ENCODE measurements around the gene VASH1. TPM values are rescaled to one million over a fixed set of nuclear protein-coding genes. Genes with fewer than 3 reads are reported as not detected.

The VASH1 gene
- total and polyA plus RNA-seq, 2 of the 13 experiments (the other 11 are each of a cell fraction or from before 2014, with no cell fraction given) = 0.11 to 0.24 TPM

GRCh38 chr14:76792422-76792821, 31.2 kb downstream of the VASH1 start:
- Histone ChIP-seq H4K20me1 (ENCODE audit: insufficient read depth, low read length) (no peaks in the 10 kb centered on the region), H3K4me1 (ENCODE audit: insufficient read depth, low read length) (no peaks in the 10 kb centered on the region), H3K9ac (ENCODE audit: insufficient read depth, low read depth, low read length) (no peak overlapping the region), H3K27ac (ENCODE audit: extremely low read length, insufficient read depth, low read length) (no peak overlapping the region), H3K79me2 (ENCODE audit: insufficient read depth, low read length) (no peaks in the 10 kb centered on the region), H2AFZ (ENCODE audit: low read length) (no peak overlapping the region), H3K4me2 (ENCODE audit: low read depth, low read length) (no peak overlapping the region), H3K27me3 (ENCODE audit: control insufficient read depth in 1 of 2, insufficient read depth in 2 of 2, low read length in 2 of 2) (no peaks in the 10 kb centered on the region), H3K4me3 (replicated peaks in 1 of 3; ENCODE audit: insufficient read depth in 1 of 3, low read depth in 2 of 3, low read length in 3 of 3) (no peak overlapping the region), H3K36me3 (replicated peaks in 1 of 2; ENCODE audit: control insufficient read depth in 1 of 2, insufficient read depth in 2 of 2, low read length in 2 of 2) (peaks cover 12 to 40% of the 10 kb centered on the region in 2 experiments; a peak in 4 of 5 replicates), H3K9me3 (ENCODE audit: low read length) (no peaks in the 10 kb centered on the region)
- no peak for ATAC-seq
- FAIRE-seq = no peak
- TF ChIP-seq GLI4 (CRISPR knock-in tag; IDR thresholded peaks at IDR 0.05; ENCODE audit: borderline replicate concordance) (no peak), U2AF1 (optimal IDR thresholded peaks at IDR 0.05; ENCODE audit: low read depth, low read length) (no peak), ZNF282 (IDR thresholded peaks at IDR 0.05; ENCODE audit: partially characterized antibody) (no peak), CEBPB (IDR thresholded peaks at IDR 0.05; ENCODE audit: borderline replicate concordance, low read depth, low read length) (peak; percentile 70)
- ChIA-PET POLR2A (no interaction called here), CTCF (ENCODE audit: low intra/inter-chr PET ratio, low total read pairs) (no interaction called here)
- BruUV-seq (replicated peaks) = no TSS peak
- in situ Hi-C loops (cut with HindIII; ENCODE audit: extremely low pct_ligation_motif_present, low pct_unique_long_range_greater_than_20kb) = no loop called here
- WGBS (ENCODE audit: low lambda C conversion rate) = 97% methylated on average over 2 of the region's 2 CpGs
- no peak for DNase-seq (ENCODE audit: low spot score)
- intact Hi-C loops (cut with micrococcal nuclease; ENCODE audit: unreplicated experiment) = no loop called here

DNA sequence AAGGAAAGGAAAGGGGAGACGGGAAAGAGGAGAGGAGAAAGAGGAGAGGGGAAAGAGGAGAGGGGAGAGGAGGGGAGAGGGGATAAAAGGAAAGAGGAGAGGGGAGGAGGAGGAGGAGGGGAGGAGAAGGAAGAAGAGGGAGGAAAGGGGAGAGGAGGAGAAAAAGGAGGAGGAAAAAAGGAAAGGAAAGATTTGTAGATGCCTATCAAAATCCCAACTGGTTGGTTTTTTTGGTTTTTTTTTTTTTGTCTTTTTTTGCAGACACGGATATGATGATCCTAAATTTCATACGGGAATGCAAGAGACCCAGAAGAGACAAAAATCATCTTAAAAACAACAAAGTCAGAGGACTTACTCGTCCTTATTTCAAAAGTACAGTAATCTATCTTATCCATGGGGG, 32.1 kb downstream of the VASH1 start:
- in situ Hi-C loops (cut with HindIII; ENCODE audit: extremely low pct_ligation_motif_present, low pct_unique_long_range_greater_than_20kb) = no loop called here
- Histone ChIP-seq H3K36me3 (replicated peaks in 1 of 2; ENCODE audit: control insufficient read depth in 1 of 2, insufficient read depth in 2 of 2, low read length in 2 of 2) (peaks cover 6 to 31% of the 10 kb centered on the region in 2 experiments; a peak in 4 of 5 replicates), H3K27me3 (ENCODE audit: control insufficient read depth in 1 of 2, insufficient read depth in 2 of 2, low read length in 2 of 2) (no peaks in the 10 kb centered on the region), H2AFZ (ENCODE audit: low read length) (no peak overlapping the region), H4K20me1 (ENCODE audit: insufficient read depth, low read length) (no peaks in the 10 kb centered on the region), H3K9ac (ENCODE audit: insufficient read depth, low read depth, low read length) (no peak overlapping the region), H3K27ac (ENCODE audit: extremely low read length, insufficient read depth, low read length) (no peak overlapping the region), H3K9me3 (ENCODE audit: low read length) (no peaks in the 10 kb centered on the region), H3K4me1 (ENCODE audit: insufficient read depth, low read length) (no peaks in the 10 kb centered on the region), H3K79me2 (ENCODE audit: insufficient read depth, low read length) (no peaks in the 10 kb centered on the region), H3K4me2 (ENCODE audit: low read depth, low read length) (no peak overlapping the region), H3K4me3 (replicated peaks in 1 of 3; ENCODE audit: insufficient read depth in 1 of 3, low read depth in 2 of 3, low read length in 3 of 3) (no peak overlapping the region)
- no peak for FAIRE-seq
- ChIA-PET POLR2A (no interaction called here), CTCF (ENCODE audit: low intra/inter-chr PET ratio, low total read pairs) (no interaction called here)
- intact Hi-C loops (cut with micrococcal nuclease; ENCODE audit: unreplicated experiment) = no loop called here
- BruUV-seq (replicated peaks) = no TSS peak
- ATAC-seq = no peak
- DNase-seq (ENCODE audit: low spot score) = no peak
- TF ChIP-seq SALL2 (CRISPR knock-in tag; IDR thresholded peaks at IDR 0.05) (no peak), RBM22 (optimal IDR thresholded peaks at IDR 0.05; ENCODE audit: low read length) (no peak), PCBP2 (optimal IDR thresholded peaks at IDR 0.05; ENCODE audit: low read depth, low read length, poor library complexity, severe bottlenecking) (peak; percentile 80), JARID2 (CRISPR knock-in tag; IDR thresholded peaks at IDR 0.05; ENCODE audit: insufficient replicate concordance) (no peak), HNRNPK (IDR thresholded peaks at IDR 0.05; ENCODE audit: low read depth, low read length, poor library complexity, severe bottlenecking) (peak; percentile 92), PPARG (CRISPR knock-in tag; conservative IDR thresholded peaks at IDR 0.05) (no peak), PCBP1 (IDR thresholded peaks at IDR 0.05; ENCODE audit: borderline replicate concordance, low read depth, low read length) (0 out of 2 replicates have a peak, but pooled peaks have one; percentile 82), SMAD9 (CRISPR knock-in tag; IDR thresholded peaks at IDR 0.05) (no peak), ZNF713 (CRISPR knock-in tag; IDR thresholded peaks at IDR 0.05) (no peak)
- 94% methylated on average over 4 of the region's 4 CpGs for WGBS (ENCODE audit: low lambda C conversion rate)
